Panc1 (cell line): ENCODE data around the gene GAS5. TPM values are rescaled to one million over a fixed set of nuclear protein-coding genes. Genes with fewer than 3 reads are reported as not detected.
"Not testable (repeated sequence)": the region's sequence is repeated elsewhere in the genome, so short reads cannot be mapped to it uniquely, and the experiment has no call there.

ENCODE experiments used
- ATAC-seq: fragments of 200-7000 bp; cut with Tn5 transposase; 2 replicates; pipeline ENCODE4 v1.9.1; 2020; ENCODE audit warnings: mild to moderate bottlenecking, moderate library complexity
- BruUV-seq: library from RNA; stranded (reverse); fragments of 400-500 nt; replicated peaks from 2 replicates; lab custom pipeline; 2021; lab: Mats Ljungman, UMichigan
- CTCF ChIA-PET: fragments of 300-600 bp; sonication (Branson Sonifier 250); formaldehyde crosslinking; loops from one replicate; lab custom pipeline; 2022; ENCODE audit warnings: antibody characterized with exemption; lab: Charles Lee
- POLR2A ChIA-PET: fragments of 300-600 bp; sonication (Branson Sonifier 250); formaldehyde crosslinking; loops from one replicate; lab custom pipeline; 2022; ENCODE audit warnings: antibody characterized with exemption; lab: Charles Lee
- DNase-seq: peaks from one replicate; pipeline ENCODE4 v3.0.0-alpha.2; 2010; ENCODE audit warnings: low read depth, low spot score
- H3K27ac ChIP-seq: 2 replicates; pipeline ENCODE4 v1.5.1; 2011; ENCODE audit warnings: mild to moderate bottlenecking, low read length, inconsistent platforms
- H3K27me3 ChIP-seq: fragments of 200-500 bp; sonication (Bioruptor generic); 2 replicates; pipeline ENCODE4 v1.6.0; 2014; ENCODE audit warnings: low read length, inconsistent platforms; ENCODE audit not compliant: control insufficient read depth, insufficient read depth
- H3K36me3 ChIP-seq: fragments of 200-500 bp; sonication (Bioruptor generic); 2 replicates; pipeline ENCODE4 v1.5.1; 2014; ENCODE audit warnings: inconsistent platforms, mild to moderate bottlenecking, low read length, moderate library complexity; ENCODE audit not compliant: control insufficient read depth, insufficient read depth
- H3K4me1 ChIP-seq: 2 replicates; pipeline ENCODE4 v1.5.1; 2011; ENCODE audit warnings: inconsistent platforms, mild to moderate bottlenecking, low read length, moderate library complexity; ENCODE audit not compliant: control insufficient read depth, insufficient read depth
- H3K4me3 ChIP-seq, 2 experiments: 2 replicates each; pipeline ENCODE4 v1.5.1; 2011 to 2012; ENCODE audit warnings: low read depth in 2 of 2, low read length in 2 of 2, mild to moderate bottlenecking in 2 of 2, inconsistent platforms in 1 of 2, moderate library complexity in 1 of 2
- H3K9me3 ChIP-seq: fragments of 200-500 bp; sonication (Bioruptor generic); 2 replicates; pipeline ENCODE4 v1.5.1; 2014; ENCODE audit warnings: low read depth, mild to moderate bottlenecking, inconsistent platforms, low read length, moderate library complexity; ENCODE audit not compliant: control insufficient read depth, insufficient read depth
- POLR2AphosphoS5 ChIP-seq: IDR thresholded peaks from 2 replicates; pipeline ENCODE4 v1.6.1; 2012; ENCODE audit warnings: mild to moderate bottlenecking, low read depth, low read length, moderate library complexity
- SIN3A ChIP-seq: IDR thresholded peaks from 2 replicates; pipeline ENCODE4 v1.6.1; 2012; ENCODE audit warnings: low read depth, mild to moderate bottlenecking, low read length, moderate library complexity, borderline replicate concordance; ENCODE audit not compliant: insufficient read depth
- TCF7L2 ChIP-seq: IDR thresholded peaks from 2 replicates; pipeline ENCODE4 v1.6.1; 2011; ENCODE audit warnings: mild to moderate bottlenecking, low read depth, low read length, inconsistent platforms
- in situ Hi-C: cut with HindIII; loops from 2 replicates; pipeline ENCODE4 v1.10.0; 2016; ENCODE audit warnings: low sequenced_read_pairs, low pct_unique_long_range_greater_than_20kb
- intact Hi-C: fragments of 100-400 bp; cut with micrococcal nuclease; formaldehyde crosslinking; loops from one replicate; pipeline ENCODE4 v1.10.0; 2022; ENCODE audit not compliant: unreplicated experiment
- total RNA-seq: library from RNA; stranded (reverse); gene quantifications from one replicate; pipeline ENCODE4 v1.2.1, GENCODE V29; 2021; ENCODE audit not compliant: unreplicated experiment
- TF ChIP-seq, protein P1 (sequence below), 2 experiments: IDR thresholded peaks; 2 replicates each; pipeline ENCODE4 v1.6.1; 2011 to 2012; ENCODE audit warnings: low read depth in 2 of 2, control low read depth in 1 of 2, low read length in 1 of 2, mild to moderate bottlenecking in 1 of 2, moderate library complexity in 1 of 2; ENCODE audit not compliant: insufficient read depth in 1 of 2
- TF ChIP-seq, protein P2 (sequence below): fragments of 450-650 bp; IDR thresholded peaks from 2 replicates; pipeline ENCODE4 v1.5.1; 2017; ENCODE audit warnings: mild to moderate bottlenecking

GAS5 gene
- total RNA-seq, 1 experiment from 2014 or later = 236 TPM

DNA sequence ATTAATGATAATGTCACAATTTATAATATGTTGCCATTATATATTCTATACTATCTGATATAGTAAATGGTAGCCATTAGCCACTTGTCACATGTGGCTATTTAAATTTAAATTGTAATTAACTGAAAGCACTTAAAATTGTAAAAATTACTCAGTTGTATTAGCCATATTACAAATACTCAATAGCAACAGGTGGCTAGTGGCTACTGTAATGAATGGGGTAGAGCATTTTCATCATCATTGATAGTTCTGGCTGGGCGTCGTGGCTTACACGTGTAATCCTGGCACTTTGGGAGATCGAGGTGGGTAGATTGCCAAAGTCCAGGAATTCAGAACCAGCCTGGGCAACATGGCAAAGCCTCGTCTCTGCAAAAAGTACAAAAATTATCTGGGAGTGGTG is 16.9 kb upstream of the GAS5 start:
- ChIA-PET CTCF (no interaction called here), POLR2A (no interaction called here)
- ATAC-seq = no peak
- BruUV-seq = no TSS peak
- Histone ChIP-seq H3K4me1 (no peaks in the 10 kb centered on the region), H3K36me3 (peaks cover 5% of the 10 kb centered on the region; the same call in 1 of the 2 replicates), H3K27me3 (no peaks in the 10 kb centered on the region), H3K27ac (no peak overlapping the region), H3K9me3 (no peaks in the 10 kb centered on the region), H3K4me3 (no peak overlapping the region)
- intact Hi-C loops (no loop called here), in situ Hi-C loops (no loop called here)
- DNase-seq = no peak
- TF ChIP-seq POLR2AphosphoS5 = no peak
- no peak for TF ChIP-seq TCF7L2

DNA sequence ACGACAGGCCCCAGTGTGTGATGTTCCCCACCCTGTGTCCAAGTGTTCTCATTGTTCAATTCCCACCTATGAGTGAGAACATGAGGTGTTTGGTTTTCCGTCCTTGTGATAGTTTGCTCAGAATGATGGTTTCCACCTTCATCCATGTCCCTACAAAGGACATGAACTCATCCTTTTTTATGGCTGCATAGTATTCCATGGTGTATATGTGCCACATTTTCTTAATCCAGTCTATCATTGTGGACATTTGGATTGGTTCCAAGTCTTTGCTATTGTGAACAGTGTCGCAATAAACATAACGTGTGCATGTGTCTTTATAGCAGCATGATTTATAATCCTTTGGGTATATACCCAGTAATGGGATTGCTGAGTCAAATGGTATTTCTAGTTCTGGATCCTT is 13.3 kb upstream of the GAS5 start:
- DNase-seq, H3K4me1 ChIP-seq, H3K27ac ChIP-seq, H3K36me3 ChIP-seq, CTCF ChIA-PET, POLR2A ChIA-PET, intact Hi-C loops, H3K27me3 ChIP-seq, in situ Hi-C loops, H3K9me3 ChIP-seq, H3K4me3 ChIP-seq, ATAC-seq, BruUV-seq: not testable (repeated sequence)

DNA sequence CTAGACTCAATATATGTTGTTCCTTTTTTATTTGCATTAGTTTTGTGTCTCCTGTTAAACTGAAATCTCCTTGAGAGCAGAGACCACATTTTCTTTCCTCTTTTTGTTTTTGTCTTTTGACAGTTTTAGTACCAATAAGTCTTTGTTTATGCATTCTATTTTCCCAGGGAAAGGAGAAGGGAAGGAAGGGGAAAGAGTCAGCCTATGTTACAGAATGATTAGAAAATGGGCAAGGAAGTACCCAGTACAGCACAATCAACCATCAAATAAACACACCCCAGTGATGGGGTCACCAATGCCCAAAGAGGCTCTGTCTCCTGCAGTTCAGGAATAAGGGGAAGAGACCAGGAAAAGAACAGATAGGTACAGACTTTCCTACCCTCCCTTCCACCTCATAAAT is 10.5 kb upstream of the GAS5 start:
- Histone ChIP-seq H3K27me3 (no peaks in the 10 kb centered on the region), H3K4me3 (no peak overlapping the region), H3K4me1 (no peaks in the 10 kb centered on the region), H3K27ac (no peak overlapping the region), H3K36me3 (0 out of 2 replicates have a peak, but pooled peaks cover 2% of the 10 kb centered on the region), H3K9me3 (no peaks in the 10 kb centered on the region)
- in situ Hi-C loops = no loop called here
- ATAC-seq = no peak
- POLR2A ChIA-PET = no interaction called here
- intact Hi-C loops = no loop called here
- CTCF ChIA-PET = no interaction called here
- TF ChIP-seq TCF7L2 (no peak), POLR2AphosphoS5 (no peak), SIN3A (no peak)
- TF ChIP-seq, protein P1, sequence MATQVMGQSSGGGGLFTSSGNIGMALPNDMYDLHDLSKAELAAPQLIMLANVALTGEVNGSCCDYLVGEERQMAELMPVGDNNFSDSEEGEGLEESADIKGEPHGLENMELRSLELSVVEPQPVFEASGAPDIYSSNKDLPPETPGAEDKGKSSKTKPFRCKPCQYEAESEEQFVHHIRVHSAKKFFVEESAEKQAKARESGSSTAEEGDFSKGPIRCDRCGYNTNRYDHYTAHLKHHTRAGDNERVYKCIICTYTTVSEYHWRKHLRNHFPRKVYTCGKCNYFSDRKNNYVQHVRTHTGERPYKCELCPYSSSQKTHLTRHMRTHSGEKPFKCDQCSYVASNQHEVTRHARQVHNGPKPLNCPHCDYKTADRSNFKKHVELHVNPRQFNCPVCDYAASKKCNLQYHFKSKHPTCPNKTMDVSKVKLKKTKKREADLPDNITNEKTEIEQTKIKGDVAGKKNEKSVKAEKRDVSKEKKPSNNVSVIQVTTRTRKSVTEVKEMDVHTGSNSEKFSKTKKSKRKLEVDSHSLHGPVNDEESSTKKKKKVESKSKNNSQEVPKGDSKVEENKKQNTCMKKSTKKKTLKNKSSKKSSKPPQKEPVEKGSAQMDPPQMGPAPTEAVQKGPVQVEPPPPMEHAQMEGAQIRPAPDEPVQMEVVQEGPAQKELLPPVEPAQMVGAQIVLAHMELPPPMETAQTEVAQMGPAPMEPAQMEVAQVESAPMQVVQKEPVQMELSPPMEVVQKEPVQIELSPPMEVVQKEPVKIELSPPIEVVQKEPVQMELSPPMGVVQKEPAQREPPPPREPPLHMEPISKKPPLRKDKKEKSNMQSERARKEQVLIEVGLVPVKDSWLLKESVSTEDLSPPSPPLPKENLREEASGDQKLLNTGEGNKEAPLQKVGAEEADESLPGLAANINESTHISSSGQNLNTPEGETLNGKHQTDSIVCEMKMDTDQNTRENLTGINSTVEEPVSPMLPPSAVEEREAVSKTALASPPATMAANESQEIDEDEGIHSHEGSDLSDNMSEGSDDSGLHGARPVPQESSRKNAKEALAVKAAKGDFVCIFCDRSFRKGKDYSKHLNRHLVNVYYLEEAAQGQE (IDR thresholded peaks at IDR 0.05; ENCODE audit: insufficient read depth in 1 of 2, low read depth in 2 of 2, low read length in 1 of 2) = no peak
- TF ChIP-seq, protein P2, sequence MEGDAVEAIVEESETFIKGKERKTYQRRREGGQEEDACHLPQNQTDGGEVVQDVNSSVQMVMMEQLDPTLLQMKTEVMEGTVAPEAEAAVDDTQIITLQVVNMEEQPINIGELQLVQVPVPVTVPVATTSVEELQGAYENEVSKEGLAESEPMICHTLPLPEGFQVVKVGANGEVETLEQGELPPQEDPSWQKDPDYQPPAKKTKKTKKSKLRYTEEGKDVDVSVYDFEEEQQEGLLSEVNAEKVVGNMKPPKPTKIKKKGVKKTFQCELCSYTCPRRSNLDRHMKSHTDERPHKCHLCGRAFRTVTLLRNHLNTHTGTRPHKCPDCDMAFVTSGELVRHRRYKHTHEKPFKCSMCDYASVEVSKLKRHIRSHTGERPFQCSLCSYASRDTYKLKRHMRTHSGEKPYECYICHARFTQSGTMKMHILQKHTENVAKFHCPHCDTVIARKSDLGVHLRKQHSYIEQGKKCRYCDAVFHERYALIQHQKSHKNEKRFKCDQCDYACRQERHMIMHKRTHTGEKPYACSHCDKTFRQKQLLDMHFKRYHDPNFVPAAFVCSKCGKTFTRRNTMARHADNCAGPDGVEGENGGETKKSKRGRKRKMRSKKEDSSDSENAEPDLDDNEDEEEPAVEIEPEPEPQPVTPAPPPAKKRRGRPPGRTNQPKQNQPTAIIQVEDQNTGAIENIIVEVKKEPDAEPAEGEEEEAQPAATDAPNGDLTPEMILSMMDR = no peak
- no peak for DNase-seq
- BruUV-seq = no TSS peak
